Neural progenitor cell (in vitro differentiated cells): Measurements from ENCODE around the gene APOOL. TPM values are rescaled to one million over a fixed set of nuclear protein-coding genes. Genes with fewer than 3 reads are reported as not detected.

Experiments
- DNase-seq: peaks from one replicate; pipeline ENCODE4 v3.0.0-alpha.2; 2016; ENCODE audit warnings: low spot score
- H2AFZ ChIP-seq: fragments of 200-600 bp; sonication (generic); replicated peaks from 2 replicates; pipeline ENCODE4 v1.6.1; 2016; ENCODE audit warnings: antibody characterized with exemption
- H3F3A ChIP-seq: fragments of 200-600 bp; sonication (generic); 2 replicates; pipeline ENCODE4 v1.6.1; 2016; ENCODE audit warnings: antibody characterized with exemption, low read depth
- H3K27ac ChIP-seq: fragments of 200-600 bp; sonication (generic); 2 replicates; pipeline ENCODE4 v1.5.1; 2016; ENCODE audit warnings: mild to moderate bottlenecking
- H3K27me3 ChIP-seq: fragments of 200-600 bp; sonication (generic); 2 replicates; pipeline ENCODE4 v1.6.1; 2016; ENCODE audit warnings: mild to moderate bottlenecking, moderate library complexity
- H3K36me3 ChIP-seq: fragments of 200-600 bp; sonication (generic); 2 replicates; pipeline ENCODE4 v1.5.1; 2016
- H3K4me1 ChIP-seq: fragments of 200-600 bp; sonication (generic); 2 replicates; pipeline ENCODE4 v1.6.1; 2016; ENCODE audit warnings: mixed run types
- H3K4me2 ChIP-seq: fragments of 200-600 bp; sonication (generic); 2 replicates; pipeline ENCODE4 v1.6.1; 2016
- H3K4me3 ChIP-seq: fragments of 200-600 bp; sonication (generic); 2 replicates; pipeline ENCODE4 v1.5.1; 2016
- H3K79me2 ChIP-seq: fragments of 200-600 bp; sonication (generic); 2 replicates; pipeline ENCODE4 v1.6.1; 2016; ENCODE audit warnings: low read depth
- H3K9ac ChIP-seq: fragments of 200-600 bp; sonication (generic); 2 replicates; pipeline ENCODE4 v1.6.1; 2016
- H3K9me3 ChIP-seq: fragments of 200-600 bp; sonication (generic); 2 replicates; pipeline ENCODE4 v1.5.1; 2016; ENCODE audit warnings: low read depth
- H4K20me1 ChIP-seq: fragments of 200-600 bp; sonication (generic); 2 replicates; pipeline ENCODE4 v1.6.1; 2016; ENCODE audit warnings: low read depth
- H3K27ac Mint-ChIP-seq: 3 replicates; pipeline ENCODE4 v1.8.0; 2021; ENCODE audit warnings: mixed read lengths
- H3K27me3 Mint-ChIP-seq: 2 replicates; pipeline ENCODE4 v1.8.0; 2022; ENCODE audit warnings: low read depth, mild to moderate bottlenecking, inconsistent platforms, moderate library complexity, mixed read lengths; ENCODE audit not compliant: insufficient read depth
- H3K36me3 Mint-ChIP-seq: 3 replicates; pipeline ENCODE4 v1.8.0; 2021; ENCODE audit warnings: mixed read lengths
- H3K4me1 Mint-ChIP-seq: 3 replicates; pipeline ENCODE4 v1.8.0; 2021; ENCODE audit warnings: mixed read lengths
- H3K4me3 Mint-ChIP-seq: 3 replicates; pipeline ENCODE4 v1.8.0; 2021; ENCODE audit warnings: mild to moderate bottlenecking, moderate library complexity, mixed read lengths
- H3K9me3 Mint-ChIP-seq: 3 replicates; pipeline ENCODE4 v1.8.0; 2020; ENCODE audit warnings: mixed read lengths
- EZH2 ChIP-seq: fragments of 200-600 bp; sonication (generic); IDR thresholded peaks from 2 replicates; pipeline ENCODE4 v1.6.1; 2017; ENCODE audit warnings: antibody characterized with exemption, mild to moderate bottlenecking, moderate library complexity
- EZH2phosphoT487 ChIP-seq: fragments of 200-600 bp; sonication (generic); IDR thresholded peaks from 2 replicates; pipeline ENCODE4 v1.6.1; 2017; ENCODE audit warnings: antibody characterized with exemption
- total RNA-seq: library from RNA; depleted of rRNA; stranded (reverse); fragments of >200 nt; gene quantifications from 2 replicates; pipeline ENCODE4 v1.2.3, GENCODE V29; 2015; ENCODE audit warnings: low replicate concordance
- TF ChIP-seq, protein P1 (sequence below): fragments of 200-600 bp; sonication (generic); IDR thresholded peaks from 2 replicates; pipeline ENCODE4 v1.5.1; 2017; ENCODE audit warnings: antibody characterized with exemption, mild to moderate bottlenecking

APOOL gene
- total RNA-seq, 1 donor from 2014 or later, result 9.0 TPM

DNA sequence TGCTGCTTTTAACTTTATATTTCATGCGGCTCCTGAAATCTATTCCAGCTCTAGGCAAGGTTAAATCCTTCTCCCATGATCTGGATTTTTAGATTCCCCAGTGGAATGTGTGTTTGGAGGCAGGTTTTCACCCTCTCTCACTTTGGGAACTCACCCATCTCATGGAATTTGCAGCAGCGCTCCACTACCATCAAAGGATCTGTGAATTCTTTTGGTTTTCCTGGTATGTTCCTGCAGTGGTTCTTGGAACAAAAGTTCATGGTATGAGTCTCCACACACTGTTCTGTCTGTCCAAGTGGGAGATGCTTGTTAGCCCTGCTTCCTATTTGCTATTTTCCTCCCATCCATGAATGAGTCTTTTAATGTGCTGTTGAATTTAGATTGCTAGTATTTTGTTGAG, 14.0 kb downstream of the APOOL start:
- Mint-ChIP-seq H3K27me3 (peaks cover 4% of the 10 kb centered on the region), H3K4me3 (no peak overlapping the region), H3K4me1 (no peaks in the 10 kb centered on the region), H3K9me3 (peaks cover 37% of the 10 kb centered on the region), H3K36me3 (peaks cover 11% of the 10 kb centered on the region), H3K27ac (no peak overlapping the region)
- Histone ChIP-seq H3K36me3 (no peaks in the 10 kb centered on the region), H3K79me2 (peaks cover 30% of the 10 kb centered on the region), H3K4me2 (no peak overlapping the region), H3K27ac (no peak overlapping the region), H3K27me3 (no peaks in the 10 kb centered on the region), H3K9me3 (no peaks in the 10 kb centered on the region), H2AFZ (no peak overlapping the region), H4K20me1 (no peaks in the 10 kb centered on the region), H3K9ac (no peak overlapping the region), H3K4me1 (no peaks in the 10 kb centered on the region), H3F3A (no peaks in the 10 kb centered on the region), H3K4me3 (no peak overlapping the region)
- no peak for DNase-seq
- no peak for TF ChIP-seq EZH2phosphoT487
- no peak for TF ChIP-seq EZH2
- TF ChIP-seq, protein P1, sequence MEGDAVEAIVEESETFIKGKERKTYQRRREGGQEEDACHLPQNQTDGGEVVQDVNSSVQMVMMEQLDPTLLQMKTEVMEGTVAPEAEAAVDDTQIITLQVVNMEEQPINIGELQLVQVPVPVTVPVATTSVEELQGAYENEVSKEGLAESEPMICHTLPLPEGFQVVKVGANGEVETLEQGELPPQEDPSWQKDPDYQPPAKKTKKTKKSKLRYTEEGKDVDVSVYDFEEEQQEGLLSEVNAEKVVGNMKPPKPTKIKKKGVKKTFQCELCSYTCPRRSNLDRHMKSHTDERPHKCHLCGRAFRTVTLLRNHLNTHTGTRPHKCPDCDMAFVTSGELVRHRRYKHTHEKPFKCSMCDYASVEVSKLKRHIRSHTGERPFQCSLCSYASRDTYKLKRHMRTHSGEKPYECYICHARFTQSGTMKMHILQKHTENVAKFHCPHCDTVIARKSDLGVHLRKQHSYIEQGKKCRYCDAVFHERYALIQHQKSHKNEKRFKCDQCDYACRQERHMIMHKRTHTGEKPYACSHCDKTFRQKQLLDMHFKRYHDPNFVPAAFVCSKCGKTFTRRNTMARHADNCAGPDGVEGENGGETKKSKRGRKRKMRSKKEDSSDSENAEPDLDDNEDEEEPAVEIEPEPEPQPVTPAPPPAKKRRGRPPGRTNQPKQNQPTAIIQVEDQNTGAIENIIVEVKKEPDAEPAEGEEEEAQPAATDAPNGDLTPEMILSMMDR, result no peak

DNA sequence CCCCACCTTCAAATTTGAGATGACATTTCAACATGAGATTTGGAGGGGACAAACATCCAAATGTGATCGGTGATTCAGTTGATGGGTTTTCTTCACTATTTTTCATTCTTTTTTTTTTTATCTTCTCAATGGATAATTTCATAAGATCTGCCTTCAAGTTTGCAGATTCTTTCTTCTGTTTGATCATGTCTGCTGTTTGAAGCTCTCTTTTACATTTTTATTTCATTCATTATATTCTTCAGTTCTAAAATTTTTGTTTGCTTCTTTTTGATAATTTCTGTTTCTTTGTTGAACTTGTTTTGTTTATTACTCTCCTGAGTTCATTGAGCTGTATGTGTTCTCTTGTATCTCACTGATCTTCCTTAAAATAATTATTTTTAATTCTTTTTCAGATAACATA, 14.8 kb downstream of the APOOL start:
- peaks cover 36% of the 10 kb centered on the region for H3K9me3 Mint-ChIP-seq

DNA sequence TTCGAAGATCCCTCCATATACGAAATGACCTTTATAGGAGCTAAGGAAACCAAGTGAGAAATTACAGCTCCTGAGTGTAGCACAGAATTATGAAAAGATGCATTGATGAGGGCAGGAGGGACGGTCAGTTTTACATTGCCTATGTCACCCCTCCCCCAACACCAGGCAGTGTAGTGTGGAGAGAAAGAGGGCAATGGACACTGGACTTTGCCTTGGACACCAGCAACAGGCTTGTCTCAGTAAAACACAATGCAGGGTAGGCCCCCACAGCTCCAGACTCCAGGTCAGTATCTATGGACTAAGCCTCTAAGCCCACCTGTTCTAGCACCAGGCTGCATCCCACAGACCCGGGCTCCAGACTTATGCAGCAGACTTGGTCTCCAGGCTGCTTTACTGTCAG, 16.5 kb downstream of the APOOL start:
- no peak overlapping the region for H3K4me3 ChIP-seq
- DNase-seq, result no peak
- no peaks in the 10 kb centered on the region for H3K36me3 ChIP-seq
- H4K20me1 ChIP-seq, result no peaks in the 10 kb centered on the region
- H3K27me3 Mint-ChIP-seq, result peaks cover 4% of the 10 kb centered on the region
- H2AFZ ChIP-seq, result no peak overlapping the region
- no peak overlapping the region for H3K4me2 ChIP-seq
- no peak overlapping the region for H3K9ac ChIP-seq
- no peak overlapping the region for H3K27ac ChIP-seq
- H3K4me1 ChIP-seq, result no peaks in the 10 kb centered on the region
- TF ChIP-seq EZH2phosphoT487 (no peak), EZH2 (no peak)
- TF ChIP-seq, protein P1, result no peak
- no peak overlapping the region for H3K4me3 Mint-ChIP-seq
- no peaks in the 10 kb centered on the region for H3K9me3 ChIP-seq
- peaks cover 31% of the 10 kb centered on the region for H3K9me3 Mint-ChIP-seq
- H3F3A ChIP-seq, result no peaks in the 10 kb centered on the region
- H3K27me3 ChIP-seq, result no peaks in the 10 kb centered on the region
- H3K79me2 ChIP-seq, result peaks cover 17% of the 10 kb centered on the region
- H3K36me3 Mint-ChIP-seq, result peaks cover 11% of the 10 kb centered on the region
- H3K4me1 Mint-ChIP-seq, result no peaks in the 10 kb centered on the region
- H3K27ac Mint-ChIP-seq, result no peak overlapping the region

More for the DNA sequence above, 14.8 kb downstream of the APOOL start:
- Mint-ChIP-seq H3K4me1 (no peaks in the 10 kb centered on the region), H3K36me3 (peaks cover 11% of the 10 kb centered on the region), H3K27ac (no peak overlapping the region), H3K4me3 (no peak overlapping the region), H3K27me3 (peaks cover 4% of the 10 kb centered on the region)
- H3K36me3 ChIP-seq, result no peaks in the 10 kb centered on the region
- no peak overlapping the region for H3K9ac ChIP-seq
- H3K4me1 ChIP-seq, result no peaks in the 10 kb centered on the region
- H2AFZ ChIP-seq, result no peak overlapping the region
- no peaks in the 10 kb centered on the region for H3K27me3 ChIP-seq
- TF ChIP-seq EZH2phosphoT487, result no peak
- H3K9me3 ChIP-seq, result no peaks in the 10 kb centered on the region
- H3K4me2 ChIP-seq, result no peak overlapping the region
- no peaks in the 10 kb centered on the region for H3F3A ChIP-seq
- no peak overlapping the region for H3K4me3 ChIP-seq
- peaks cover 27% of the 10 kb centered on the region for H3K79me2 ChIP-seq
- no peak for DNase-seq
- no peak overlapping the region for H3K27ac ChIP-seq
- H4K20me1 ChIP-seq, result no peaks in the 10 kb centered on the region

DNA sequence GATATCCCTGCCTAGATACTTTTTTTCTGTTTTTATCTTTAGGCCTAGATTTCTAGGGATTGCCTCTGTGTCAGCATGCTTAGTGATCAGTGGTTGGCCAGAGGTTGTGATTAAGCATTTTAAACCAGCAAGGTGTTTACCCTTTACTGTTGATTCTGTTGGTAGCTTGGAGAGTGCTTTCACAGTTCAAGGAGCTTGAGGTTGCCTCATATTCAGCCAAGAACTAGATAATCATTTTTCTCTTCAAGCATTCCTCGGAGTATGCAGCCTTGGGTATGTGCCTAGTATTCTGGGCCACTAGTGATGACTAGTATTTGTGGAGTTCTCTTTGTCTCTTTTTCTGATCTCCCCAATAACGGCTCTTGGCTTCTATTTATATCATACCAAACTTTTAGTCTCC, 20.4 kb downstream of the APOOL start:
- Histone ChIP-seq H3K9ac (no peak overlapping the region), H3K27ac (no peak overlapping the region), H3K79me2 (peaks cover 6% of the 10 kb centered on the region), H2AFZ (no peak overlapping the region), H3K27me3 (no peaks in the 10 kb centered on the region), H3K4me1 (no peaks in the 10 kb centered on the region), H3K36me3 (no peaks in the 10 kb centered on the region), H3K9me3 (no peaks in the 10 kb centered on the region), H4K20me1 (no peaks in the 10 kb centered on the region), H3K4me3 (no peak overlapping the region), H3F3A (no peaks in the 10 kb centered on the region), H3K4me2 (no peak overlapping the region)
- Mint-ChIP-seq H3K27ac (no peak overlapping the region), H3K36me3 (peaks cover 4% of the 10 kb centered on the region), H3K9me3 (peaks cover 17% of the 10 kb centered on the region), H3K4me3 (no peak overlapping the region), H3K4me1 (no peaks in the 10 kb centered on the region), H3K27me3 (no peaks in the 10 kb centered on the region)
- TF ChIP-seq, protein P1, result no peak
- no peak for TF ChIP-seq EZH2
- TF ChIP-seq EZH2phosphoT487, result no peak
- DNase-seq, result no peak
